ENCODE data around the gene PHF12. TPM values are rescaled to one million over a fixed set of nuclear protein-coding genes. Genes with fewer than 3 reads are reported as not detected.

PHF12 gene
- total and polyA plus RNA-seq, 2 of the 8 experiments (the other 6 are each of a cell fraction or from before 2014, with no cell fraction given), result 38.8 to 65.7 TPM

DNA sequence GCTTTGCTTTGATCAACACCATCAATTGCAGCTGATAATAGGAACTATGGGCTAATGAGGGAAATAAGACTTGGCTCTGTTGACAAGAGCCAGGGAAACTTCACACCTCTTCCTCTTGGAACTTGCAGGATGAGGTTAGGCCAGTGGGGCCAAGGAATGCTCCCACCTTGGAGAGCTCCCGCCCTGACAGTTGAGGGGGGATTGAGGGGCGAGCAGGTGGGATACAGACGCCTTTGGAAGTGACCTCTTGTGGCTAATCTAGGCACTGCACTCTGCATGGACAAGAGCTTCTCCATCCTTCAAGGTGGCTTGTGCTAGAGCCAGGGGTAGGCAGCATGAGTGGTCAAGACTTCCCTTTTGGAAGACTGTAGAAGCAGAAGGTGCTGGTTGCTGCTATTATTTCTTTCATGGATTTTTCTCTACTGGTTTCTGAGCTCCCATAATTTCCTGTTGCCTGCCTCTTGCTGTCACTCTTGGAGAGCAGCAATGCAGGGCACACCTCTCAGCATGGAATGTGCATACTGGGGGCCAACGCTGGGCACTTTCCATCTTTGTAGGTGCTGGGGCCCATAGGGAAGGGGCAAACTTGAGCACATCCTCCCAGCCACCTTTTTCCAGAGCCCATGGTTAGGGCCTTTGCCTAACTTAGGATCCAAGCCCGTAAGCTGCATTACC lies 2.3 kb upstream of the PHF12 start (continued):
- TF ChIP-seq JUND (IDR thresholded peaks at IDR 0.05; ENCODE audit: low read length), result no peak
- no peak for TF ChIP-seq PHF8 (conservative IDR thresholded peaks at IDR 0.05; ENCODE audit: low read depth, low read length)
- no peak for TF ChIP-seq SP2 (IDR thresholded peaks at IDR 0.05; ENCODE audit: low read length)
- no peak for TF ChIP-seq SP1 (IDR thresholded peaks at IDR 0.05; ENCODE audit: low read depth, low read length)
- no peak for TF ChIP-seq RBBP5 (IDR thresholded peaks at IDR 0.05; ENCODE audit: borderline replicate concordance, low read depth, low read length)
- TF ChIP-seq CEBPB (IDR thresholded peaks at IDR 0.05; ENCODE audit: low read depth, low read length), result no peak
- TF ChIP-seq SIN3A (conservative IDR thresholded peaks at IDR 0.05 in 1 of 2, IDR thresholded peaks at IDR 0.05 in 1 of 2; ENCODE audit: low read depth in 1 of 2, low read length in 2 of 2), result peak; percentile 100
- no peak; a peak in 1 of 3 replicates for TF ChIP-seq EP300 (IDR thresholded peaks at IDR 0.05; ENCODE audit: borderline replicate concordance in 1 of 2, low read depth in 2 of 2, low read length in 2 of 2)
- TF ChIP-seq, protein P1, sequence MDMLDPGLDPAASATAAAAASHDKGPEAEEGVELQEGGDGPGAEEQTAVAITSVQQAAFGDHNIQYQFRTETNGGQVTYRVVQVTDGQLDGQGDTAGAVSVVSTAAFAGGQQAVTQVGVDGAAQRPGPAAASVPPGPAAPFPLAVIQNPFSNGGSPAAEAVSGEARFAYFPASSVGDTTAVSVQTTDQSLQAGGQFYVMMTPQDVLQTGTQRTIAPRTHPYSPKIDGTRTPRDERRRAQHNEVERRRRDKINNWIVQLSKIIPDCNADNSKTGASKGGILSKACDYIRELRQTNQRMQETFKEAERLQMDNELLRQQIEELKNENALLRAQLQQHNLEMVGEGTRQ (IDR thresholded peaks at IDR 0.05; ENCODE audit: low read length), result no peak
- no peak for TF ChIP-seq RFX5 (IDR thresholded peaks at IDR 0.05; ENCODE audit: borderline replicate concordance, low read depth, low read length)
- TF ChIP-seq SP4 (IDR thresholded peaks at IDR 0.05; ENCODE audit: low read length), result no peak
- TF ChIP-seq TAF7 (optimal IDR thresholded peaks at IDR 0.05; ENCODE audit: borderline replicate concordance, low read depth, low read length), result peak; percentile 27
- TF ChIP-seq GABPA (IDR thresholded peaks at IDR 0.05; ENCODE audit: borderline replicate concordance, insufficient read depth, low read length), result no peak
- peak; percentile 96 to 97 for TF ChIP-seq HDAC2 (IDR thresholded peaks at IDR 0.05; ENCODE audit: borderline replicate concordance in 1 of 2, low read depth in 2 of 2, low read length in 2 of 2)
- peak; percentile 86 for TF ChIP-seq TEAD4 (IDR thresholded peaks at IDR 0.05; ENCODE audit: low read depth, low read length)
- no peak for TF ChIP-seq SIRT6 (IDR thresholded peaks at IDR 0.05; ENCODE audit: low read length)
- TF ChIP-seq CTBP2 (IDR thresholded peaks at IDR 0.05; ENCODE audit: borderline replicate concordance, insufficient read depth, insufficient read length, low read length), result peak; percentile 84
- TF ChIP-seq ZNF274 (IDR thresholded peaks at IDR 0.05; ENCODE audit: borderline replicate concordance, extremely low read depth, low read length), result no peak
- no peak for TF ChIP-seq GTF2F1 (IDR thresholded peaks at IDR 0.05; ENCODE audit: borderline replicate concordance, low read depth, low read length)
